Medulla oblongata (tissue), 1 donor: ENCODE data around the gene RASSF5.
A peak's percentile ranks its signal among the peaks of the same experiment; 100 is the strongest.
"Not testable (repeated sequence)": the region's sequence is repeated elsewhere in the genome, so short reads cannot be mapped to it uniquely, and the experiment has no call there.

Experiments
- DNase-seq: peaks from one replicate; pipeline ENCODE4 v3.0.0-alpha.2; 2015; ENCODE audit errors: extremely low spot score

The RASSF5 gene

GRCh38 chr1:206586501-206587445 lies 79.4 kb downstream of the RASSF5 start:
- DNase-seq = no peak

- DNase-seq = no peak
Measured at GRCh38 chr1:206587904-206588303, 80.6 kb downstream of the RASSF5 start.

- no peak for DNase-seq
Measured at GRCh38 chr1:206588492-206588891, 81.2 kb downstream of the RASSF5 start.

GRCh38 chr1:206589206-206589605 lies 81.9 kb downstream of the RASSF5 start:
- no peak for DNase-seq

- no peak for DNase-seq
Measured at GRCh38 chr1:206590025-206590758, 82.9 kb downstream of the RASSF5 start.

GRCh38 chr1:206591226-206591625 lies 83.9 kb downstream of the RASSF5 start:
- no peak for DNase-seq

- no peak for DNase-seq
Measured at GRCh38 chr1:206591696-206592095, 84.4 kb downstream of the RASSF5 start.

- DNase-seq = no peak
Measured at GRCh38 chr1:206593351-206593925, 86.1 kb downstream of the RASSF5 start.

GRCh38 chr1:206595581-206596318 lies 88.4 kb downstream of the RASSF5 start:
- DNase-seq = no peak

- DNase-seq = no peak
Measured at GRCh38 chr1:206596319-206596666, 89.0 kb downstream of the RASSF5 start.

GRCh38 chr1:206600527-206600926 lies 93.2 kb downstream of the RASSF5 start:
- DNase-seq = no peak

GRCh38 chr1:206604861-206605260 lies 97.5 kb downstream of the RASSF5 start:
- DNase-seq = no peak

- no peak for DNase-seq
Measured at GRCh38 chr1:206606867-206607266, 99.5 kb downstream of the RASSF5 start.

- no peak for DNase-seq
Measured at GRCh38 chr1:206608108-206608698, 100.9 kb downstream of the RASSF5 start.

- DNase-seq = no peak
Measured at GRCh38 chr1:206609229-206609991, 102.1 kb downstream of the RASSF5 start.

GRCh38 chr1:206612129-206612876 lies 105.0 kb downstream of the RASSF5 start, which contains the start of gene EIF2D:
Gene EIF2D (minus strand): TSS chr1:206612465. CDS start chr1:206612342, 123 bp downstream.
- DNase-seq = peak; percentile 96

- not testable (repeated sequence) for DNase-seq
Measured at GRCh38 chr1:206626396-206626795, 119.1 kb downstream of the RASSF5 start.

GRCh38 chr1:206628916-206629315 lies 121.6 kb downstream of the RASSF5 start:
- DNase-seq = no peak

GRCh38 chr1:206631085-206631509 lies 123.8 kb downstream of the RASSF5 start:
- DNase-seq = peak; percentile 31

- peak; percentile 27 for DNase-seq
Measured at GRCh38 chr1:206633708-206634121, 126.4 kb downstream of the RASSF5 start.
